DMS153 treated with DMSO at 0.1 percent for 48 hours (cell line): ENCODE results near the gene GPBP1L1.

ENCODE experiments used
- DNase-seq: peaks from one replicate; lab custom pipeline; 2025; ENCODE audit not compliant: unreplicated experiment; lab: John Stamatoyannopoulos, UW

The GPBP1L1 gene

GRCh38 chr1:45643321-45643720, 43.0 kb downstream of the GPBP1L1 start:
- no peak for DNase-seq

DNA sequence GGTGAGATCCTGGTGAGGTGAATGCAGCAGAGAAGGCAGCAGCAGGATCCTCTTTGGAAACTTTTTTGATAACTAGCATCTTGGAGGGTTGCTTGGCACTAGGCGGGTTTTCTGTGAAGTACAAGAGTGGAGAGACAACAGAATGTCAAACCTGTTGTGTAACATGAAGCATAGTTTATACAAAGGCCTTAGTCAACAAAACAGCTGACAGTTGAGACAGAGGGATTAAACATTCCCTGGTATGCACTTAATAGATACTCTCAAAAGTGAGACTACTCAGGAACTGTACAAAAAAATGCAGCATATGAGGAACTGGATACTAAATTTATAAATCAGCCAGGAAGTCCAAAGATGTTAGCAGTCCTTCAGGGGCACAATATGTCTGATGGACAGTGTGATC, 46.0 kb downstream of the GPBP1L1 start:
- no peak for DNase-seq

DNA sequence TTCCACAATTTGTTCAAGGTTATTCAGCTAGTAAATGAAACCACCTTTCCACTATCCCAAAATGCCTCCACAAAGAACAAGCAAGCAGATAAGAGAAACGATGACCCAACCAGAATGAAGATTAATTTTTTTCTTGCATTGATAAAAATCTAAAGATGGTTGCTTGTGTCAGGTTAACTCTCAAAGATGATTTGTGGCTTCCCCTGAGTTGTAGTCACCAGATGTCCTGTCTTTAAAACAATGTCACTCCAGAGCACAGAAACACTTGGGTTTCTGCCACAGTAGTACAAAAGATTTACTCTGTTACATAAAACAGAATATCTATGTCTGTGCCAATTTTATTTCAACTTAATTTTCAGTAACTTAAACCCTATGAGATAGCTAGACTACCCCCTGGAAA, 51.1 kb downstream of the GPBP1L1 start:
- DNase-seq = no peak

DNA sequence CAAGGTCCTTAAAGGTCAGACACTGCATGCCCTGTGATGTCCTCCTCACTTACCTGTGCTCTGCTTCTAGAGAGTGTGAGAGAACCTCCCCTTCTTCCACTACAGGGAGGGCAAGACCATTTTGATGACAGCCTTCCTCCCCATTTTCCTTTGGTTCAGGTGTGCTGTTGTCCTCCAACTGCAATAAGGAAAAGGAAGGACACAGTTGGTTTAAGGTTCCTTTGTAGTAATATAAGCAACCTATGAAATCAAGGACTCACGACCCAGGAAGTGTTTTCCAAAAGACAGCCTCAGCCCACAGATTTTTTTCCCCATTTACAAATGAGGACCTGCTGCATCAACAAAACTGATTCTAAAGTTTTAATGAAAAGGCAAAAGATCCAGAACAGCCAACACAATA, 55.9 kb downstream of the GPBP1L1 start:
- no peak for DNase-seq

DNA sequence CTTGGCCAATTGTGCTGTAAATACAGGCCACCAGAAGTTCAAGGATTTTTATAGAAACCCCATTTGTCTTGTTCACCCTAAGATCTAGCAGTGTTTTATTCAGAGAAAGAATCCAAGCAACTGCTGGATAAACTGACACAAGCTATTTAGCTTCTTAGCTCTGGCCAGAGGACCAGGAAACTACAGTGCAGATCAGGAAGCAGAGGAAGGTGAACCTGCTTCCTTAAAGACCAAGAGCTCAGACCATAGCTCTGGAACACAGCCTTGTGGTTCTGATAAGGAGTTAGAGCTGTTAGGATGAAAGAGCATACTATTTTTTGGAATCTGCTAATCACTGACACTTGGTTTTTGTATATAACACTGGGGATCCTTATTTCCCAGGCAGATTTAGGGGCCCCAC, 57.3 kb downstream of the GPBP1L1 start:
- DNase-seq = no peak

GRCh38 chr1:45623972-45624371, 62.4 kb downstream of the GPBP1L1 start, which contains the start of gene CCDC17:
CCDC17 (minus strand) TSS chr1:45624054; CDS start chr1:45623909, 145 bp downstream.
- DNase-seq = no peak

DNA sequence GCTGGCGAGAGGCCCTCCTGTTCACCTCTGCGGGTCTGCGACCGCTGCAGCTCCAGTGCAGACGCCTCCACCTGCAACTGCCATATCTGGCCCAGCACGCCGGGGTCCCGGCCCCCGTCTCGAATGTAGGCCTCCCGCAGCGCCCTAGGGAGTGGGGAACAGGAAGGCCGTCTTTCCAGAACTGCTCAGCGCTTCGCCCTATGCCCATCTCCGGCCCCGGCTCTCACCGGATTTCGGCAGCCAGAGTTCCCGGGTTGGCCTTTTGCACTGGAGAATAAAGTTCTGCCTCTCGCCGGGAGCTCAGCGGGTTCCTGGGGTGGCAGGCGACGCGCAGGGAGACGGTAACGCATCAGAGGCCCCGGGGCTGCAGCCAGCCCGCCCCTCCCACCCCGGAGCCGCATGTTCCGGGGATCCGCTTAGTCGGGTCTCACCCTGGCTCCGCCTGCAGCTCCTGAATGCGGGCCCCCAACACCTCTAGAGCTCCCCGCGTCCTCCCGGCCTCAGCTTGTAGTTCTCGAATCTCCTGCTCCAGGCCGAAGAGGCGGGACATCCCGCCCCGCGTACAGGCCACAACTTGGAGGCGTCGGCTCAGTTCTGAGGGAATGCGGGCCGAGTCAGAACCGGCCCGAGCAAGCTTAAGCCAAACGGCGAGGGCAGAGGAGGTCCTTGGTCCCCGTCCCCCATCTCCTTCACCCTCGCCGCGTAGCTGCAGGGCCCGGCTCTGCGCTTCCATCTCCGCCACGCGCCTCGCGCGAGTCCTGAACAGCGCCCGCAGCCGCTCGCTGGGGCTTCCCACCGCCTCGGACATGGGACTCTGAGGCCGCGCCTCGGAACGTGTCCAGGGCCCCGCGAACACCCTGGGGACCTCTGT, 63.6 kb downstream of the GPBP1L1 start:
- no peak for DNase-seq

GRCh38 chr1:45621895-45622523, 64.3 kb downstream of the GPBP1L1 start:
- no peak for DNase-seq

DNA sequence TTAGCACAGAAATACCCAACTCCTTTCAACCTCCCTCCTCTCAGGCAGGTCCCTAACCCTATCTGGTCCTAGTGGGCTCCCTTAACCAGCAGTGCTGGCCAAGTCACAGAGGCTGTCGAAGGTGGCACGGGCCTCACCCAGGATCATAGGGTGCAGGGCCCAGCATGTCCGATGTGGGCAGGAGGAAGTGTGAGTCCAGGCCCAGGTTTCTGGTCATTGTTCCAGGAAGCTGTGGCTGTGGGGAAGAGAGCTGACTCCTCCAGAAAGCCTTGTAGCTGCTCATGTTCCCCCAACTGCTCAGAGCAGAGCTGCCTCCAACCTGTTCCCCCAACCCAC, 64.9 kb downstream of the GPBP1L1 start:
- DNase-seq = no peak

GRCh38 chr1:45620588-45621500, 65.5 kb downstream of the GPBP1L1 start:
- DNase-seq = no peak

- no peak for DNase-seq
Measured at GRCh38 chr1:45619149-45619921, 67.0 kb downstream of the GPBP1L1 start.

DNA sequence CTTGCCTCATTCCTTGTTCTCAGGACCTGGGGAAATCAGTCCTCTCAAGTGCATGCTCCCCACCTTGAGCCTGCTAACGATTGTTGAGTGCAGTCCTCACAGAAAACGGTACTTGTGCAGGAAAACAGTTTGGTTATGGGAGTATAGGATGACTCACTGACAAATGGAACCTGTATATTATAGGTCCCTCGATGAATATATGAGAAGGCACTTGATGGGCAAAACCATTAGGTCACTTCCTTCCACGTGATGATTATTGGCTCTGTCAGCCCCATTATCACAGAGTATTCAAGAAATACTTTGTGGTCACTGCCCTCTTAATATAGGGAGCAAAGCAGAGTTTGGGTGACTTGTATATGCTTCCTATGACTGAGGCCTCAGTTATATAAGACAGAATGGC, 68.7 kb downstream of the GPBP1L1 start:
- no peak for DNase-seq

DNA sequence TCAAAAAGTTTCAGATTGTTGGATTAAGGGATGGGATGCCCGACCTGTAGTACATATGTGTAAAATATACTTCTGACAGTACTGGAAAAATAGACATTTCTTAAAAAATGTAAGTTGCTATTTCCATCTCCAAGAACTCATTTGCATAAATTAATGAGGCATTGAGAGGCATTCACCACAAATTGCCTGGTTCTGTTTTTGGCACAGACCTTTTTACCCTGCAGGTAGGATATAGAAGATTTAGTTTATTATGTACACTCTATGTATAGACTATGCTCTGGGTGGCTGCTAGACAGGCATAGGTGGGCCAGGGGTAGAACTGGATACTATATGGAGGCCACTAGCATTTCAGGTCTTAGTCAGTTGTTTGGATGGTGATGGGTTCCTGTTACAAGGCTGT, 70.4 kb downstream of the GPBP1L1 start:
- no peak for DNase-seq

DNA sequence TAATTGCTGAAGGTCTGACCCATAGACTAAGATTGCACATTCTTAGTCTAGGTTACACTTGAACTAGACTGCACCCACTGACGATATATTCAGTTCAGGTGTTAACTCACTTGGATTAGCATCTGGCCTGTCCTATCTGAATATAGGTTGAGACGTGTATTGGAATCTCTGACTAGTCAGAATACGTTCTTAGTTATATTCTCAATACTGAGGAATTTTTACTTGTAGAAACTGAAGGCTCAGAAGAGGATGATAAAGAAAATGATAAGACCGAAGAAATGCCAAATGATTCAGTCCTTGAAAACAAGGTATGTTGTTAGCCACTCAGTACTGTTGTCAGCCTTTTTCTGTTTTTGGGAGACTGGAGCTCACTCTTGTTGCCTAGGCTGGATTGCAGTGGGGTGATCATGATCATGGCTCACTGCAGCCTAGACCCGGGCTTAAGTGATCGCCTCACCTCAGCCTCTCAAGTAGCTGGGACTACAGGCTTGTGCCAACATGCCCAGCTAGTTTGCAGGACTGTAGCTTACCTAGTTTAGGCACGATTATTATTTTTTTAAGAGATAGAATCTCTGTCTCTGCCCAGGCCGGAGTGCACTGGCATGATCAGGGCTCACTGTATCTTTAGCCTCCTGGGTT, 73.3 kb downstream of the GPBP1L1 start:
- no peak for DNase-seq

DNA sequence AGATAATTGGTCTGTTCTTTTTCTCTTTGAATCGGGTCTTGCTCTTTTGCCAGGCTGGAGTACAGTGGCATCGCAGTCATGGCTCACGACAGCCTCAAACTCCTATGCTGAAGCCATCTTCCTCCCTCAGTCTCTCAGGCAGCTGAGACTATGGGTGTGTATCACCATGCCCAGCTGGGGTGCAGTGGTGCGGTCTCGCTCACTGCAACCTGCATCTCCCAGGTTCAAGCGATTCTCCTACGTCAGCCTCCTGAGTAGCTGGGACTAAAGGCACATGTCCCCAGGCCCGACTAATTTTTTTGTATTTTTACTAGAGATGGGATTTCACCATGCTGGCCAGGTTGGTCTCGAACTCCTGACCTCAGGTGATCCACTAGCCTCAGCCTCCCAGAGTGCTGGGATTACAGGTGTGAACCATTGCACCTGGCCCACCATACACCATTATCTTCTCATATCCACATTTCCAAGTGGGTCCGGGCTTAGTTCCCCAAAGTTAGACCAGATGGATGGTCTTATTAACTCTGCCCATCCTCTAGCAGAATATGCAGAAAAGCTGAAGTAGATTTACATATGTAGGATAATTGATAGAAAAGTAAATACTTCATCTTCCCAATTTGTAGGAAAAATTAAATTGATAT, 75.6 kb downstream of the GPBP1L1 start:
- no peak for DNase-seq

- DNase-seq = no peak
Measured at GRCh38 chr1:45608175-45609156, 77.9 kb downstream of the GPBP1L1 start.

DNA sequence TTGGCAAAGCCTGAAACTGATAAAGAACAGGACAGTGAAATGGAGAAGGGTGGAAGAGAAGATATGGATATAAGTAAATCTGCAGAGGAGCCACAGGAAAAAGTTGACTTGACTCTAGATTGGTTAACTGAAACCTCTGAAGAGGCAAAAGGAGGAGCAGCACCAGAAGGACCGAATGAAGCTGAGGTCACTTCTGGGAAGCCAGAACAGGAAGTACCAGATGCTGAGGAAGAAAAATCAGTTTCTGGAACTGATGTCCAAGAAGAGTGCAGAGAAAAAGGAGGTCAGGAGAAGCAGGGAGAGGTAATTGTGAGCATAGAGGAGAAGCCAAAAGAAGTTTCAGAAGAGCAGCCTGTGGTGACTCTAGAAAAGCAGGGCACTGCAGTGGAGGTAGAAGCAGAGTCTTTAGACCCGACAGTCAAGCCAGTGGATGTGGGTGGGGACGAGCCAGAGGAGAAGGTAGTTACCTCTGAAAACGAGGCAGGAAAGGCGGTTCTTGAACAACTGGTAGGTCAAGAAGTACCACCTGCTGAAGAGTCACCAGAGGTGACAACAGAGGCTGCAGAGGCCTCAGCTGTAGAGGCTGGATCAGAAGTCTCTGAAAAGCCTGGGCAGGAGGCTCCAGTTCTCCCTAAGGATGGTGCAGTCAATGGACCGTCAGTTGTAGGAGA, 78.8 kb downstream of the GPBP1L1 start:
- no peak for DNase-seq

DNA sequence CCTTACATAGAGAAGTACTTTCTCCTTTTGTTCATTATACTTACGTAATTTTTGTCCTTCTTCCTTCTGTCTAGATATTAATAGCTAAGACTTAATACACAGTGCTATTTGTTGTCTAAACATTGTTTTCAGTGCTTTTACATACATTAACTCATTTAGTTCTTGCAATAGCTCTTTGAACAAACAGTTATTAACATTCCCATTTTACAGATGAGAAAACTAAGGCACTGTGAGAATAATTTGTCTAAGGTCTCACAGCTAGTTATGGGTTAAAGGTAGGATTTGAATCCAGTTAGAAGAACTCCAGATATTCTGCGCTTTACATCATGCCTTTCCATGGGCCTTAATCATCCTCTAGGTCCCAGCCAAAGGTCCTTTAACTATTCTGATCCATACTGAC, 82.1 kb downstream of the GPBP1L1 start:
- DNase-seq = no peak
